NCI-H345 treated with DMSO at 0.1 percent for 48 hours (cell line): Measurements from ENCODE around the gene DRD3.

Source experiments
- DNase-seq: peaks from one replicate; lab custom pipeline; 2025; ENCODE audit not compliant: unreplicated experiment; lab: John Stamatoyannopoulos, UW

Gene DRD3

GRCh38 chr3:114122027-114122709 lies 56.7 kb downstream of the DRD3 start:
- DNase-seq, result no peak

GRCh38 chr3:114120211-114120610 lies 58.6 kb downstream of the DRD3 start:
- DNase-seq, result no peak

GRCh38 chr3:114119776-114120175 lies 59.1 kb downstream of the DRD3 start:
- no peak for DNase-seq

DNA sequence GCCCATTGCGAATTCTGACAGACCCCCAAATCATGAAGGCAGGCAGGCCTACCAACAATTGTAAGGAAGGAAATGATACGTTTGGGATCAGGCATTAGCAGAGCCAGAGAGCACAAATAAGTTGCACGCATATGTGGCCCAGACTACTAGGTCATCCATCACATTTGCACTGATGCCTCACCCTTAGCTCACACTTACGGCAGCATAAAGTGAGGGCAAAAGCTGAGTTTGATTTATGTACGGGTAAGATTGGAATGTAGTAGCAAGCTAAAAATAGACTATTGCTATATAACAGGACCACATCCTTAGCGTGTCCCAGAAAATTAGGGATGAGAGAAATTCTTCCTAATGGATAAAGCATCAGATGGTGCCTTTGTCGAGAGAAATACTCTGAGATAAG lies 63.7 kb downstream of the DRD3 start:
- no peak for DNase-seq

DNA sequence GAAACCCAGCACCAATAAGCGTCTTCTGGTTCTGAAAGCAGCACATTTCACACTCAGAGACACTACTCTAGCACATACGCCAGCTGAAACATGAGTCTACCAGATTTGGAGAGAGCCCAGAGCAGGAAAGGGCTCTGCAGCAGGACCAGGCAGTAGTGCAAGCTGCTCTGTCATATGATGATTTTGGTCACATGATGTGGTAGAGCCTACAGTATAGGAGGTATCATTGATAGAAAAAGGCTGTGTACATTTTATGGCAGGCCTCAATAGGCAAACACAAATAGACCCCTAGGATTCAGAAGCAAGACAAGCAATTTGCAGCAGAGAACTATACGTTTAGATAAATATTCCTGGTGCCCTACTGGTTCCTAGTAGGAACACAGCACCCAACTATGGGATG lies 64.1 kb downstream of the DRD3 start:
- no peak for DNase-seq

GRCh38 chr3:114112696-114113095 lies 66.2 kb downstream of the DRD3 start:
- DNase-seq, result no peak

GRCh38 chr3:114111060-114111770 lies 67.6 kb downstream of the DRD3 start:
- DNase-seq, result no peak

DNA sequence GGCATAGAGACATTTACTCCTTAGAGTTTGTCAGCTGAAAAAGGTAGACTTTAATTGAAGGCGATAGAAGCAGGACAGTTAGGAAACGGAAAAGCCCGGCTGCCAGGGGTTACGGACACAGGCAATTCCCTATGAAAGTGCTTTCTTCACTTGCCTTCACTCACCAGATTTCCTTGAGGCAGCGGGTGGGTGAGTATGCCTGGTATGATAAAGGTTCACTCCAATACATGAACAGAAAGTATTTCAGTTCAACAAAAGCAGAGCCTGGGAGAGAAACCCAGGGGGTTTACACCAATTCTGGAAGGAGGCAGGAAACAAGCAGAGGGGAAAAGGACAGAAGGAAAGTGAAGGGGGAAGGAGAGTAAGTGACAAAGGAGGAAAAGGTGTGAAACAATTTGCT lies 68.4 kb downstream of the DRD3 start:
- DNase-seq, result no peak

DNA sequence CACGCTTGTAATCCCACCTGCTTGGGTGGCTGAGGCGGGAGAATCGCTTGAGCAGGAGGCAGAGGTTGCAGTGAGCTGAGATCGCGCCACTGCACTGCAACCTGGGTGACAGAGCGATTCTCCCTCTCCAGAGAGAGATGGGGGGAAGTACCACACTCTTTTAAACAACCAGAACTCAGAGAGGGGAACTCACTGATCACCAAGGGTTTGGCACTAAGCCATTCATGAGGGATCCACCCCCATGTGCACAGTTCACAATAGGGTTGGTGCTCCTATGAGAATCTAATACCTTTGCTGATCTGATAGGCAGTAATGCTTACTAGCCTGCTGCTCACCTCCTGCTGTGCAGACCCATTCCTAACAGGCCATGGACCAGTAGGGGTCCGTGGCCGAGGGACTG lies 70.7 kb downstream of the DRD3 start:
- DNase-seq, result no peak

- DNase-seq, result no peak
These were observed 74.4 kb downstream of the DRD3 start for GRCh38 chr3:114104414-114104813.

DNA sequence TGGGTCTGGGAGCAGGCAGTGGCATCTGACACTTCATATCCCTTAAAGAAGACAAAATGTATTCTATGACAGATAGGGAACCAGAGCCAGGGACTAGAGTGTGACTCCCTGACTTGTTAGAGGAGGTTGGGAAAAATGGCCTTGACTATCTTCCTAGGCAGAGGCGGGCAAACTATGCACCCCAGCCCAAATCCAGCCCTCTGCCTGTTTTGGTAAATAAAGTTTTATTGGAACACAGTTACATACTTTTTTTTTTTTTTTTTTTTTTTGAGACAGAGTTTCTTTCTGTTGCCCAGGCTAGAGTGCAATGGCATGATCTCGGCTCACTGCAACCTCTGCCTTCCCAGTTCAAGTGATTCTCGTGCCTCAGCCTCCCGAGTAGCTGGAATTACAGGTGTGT lies 75.0 kb downstream of the DRD3 start:
- no peak for DNase-seq

GRCh38 chr3:114103181-114103580 lies 75.7 kb downstream of the DRD3 start:
- no peak for DNase-seq

DNA sequence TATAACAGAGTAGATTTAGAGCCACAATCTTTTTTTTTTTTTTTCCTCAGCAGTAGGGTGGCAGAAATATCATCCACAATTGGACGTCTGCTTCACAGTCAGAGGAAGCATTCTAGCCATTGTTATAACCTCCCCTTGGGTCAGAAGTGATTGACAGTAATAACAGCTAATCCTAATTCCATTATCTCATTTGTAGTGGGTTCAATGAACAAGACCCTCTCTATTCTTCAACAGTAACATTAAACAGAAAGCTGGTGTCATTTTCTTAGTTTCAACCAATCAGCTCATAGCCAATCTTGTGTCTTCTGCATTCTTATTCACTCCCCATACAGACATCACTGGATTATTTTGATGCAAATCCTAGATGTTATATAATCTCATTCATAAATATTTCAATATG lies 77.8 kb downstream of the DRD3 start:
- no peak for DNase-seq

GRCh38 chr3:114095796-114096195 lies 83.1 kb downstream of the DRD3 start:
- no peak for DNase-seq

DNA sequence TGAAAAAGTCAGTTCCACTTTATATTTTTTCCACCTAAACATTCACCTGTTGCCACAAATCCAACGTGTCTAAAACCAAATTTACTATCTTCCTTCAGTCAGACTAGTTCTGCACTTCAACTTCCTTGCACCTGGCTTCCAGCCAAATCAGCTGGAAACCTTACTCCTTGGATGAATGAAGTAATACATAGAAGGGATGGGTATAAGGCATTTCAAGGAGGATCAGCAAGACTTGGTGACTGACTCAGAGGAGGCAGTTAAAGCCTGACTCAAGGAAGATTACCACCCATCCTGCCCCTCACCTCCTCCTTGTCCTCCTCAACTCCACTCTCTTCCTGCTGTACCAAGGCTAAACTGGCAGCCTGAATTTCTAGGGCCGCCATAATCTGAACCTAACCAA lies 85.3 kb downstream of the DRD3 start:
- no peak for DNase-seq

- no peak for DNase-seq
These were observed 85.9 kb downstream of the DRD3 start for GRCh38 chr3:114093016-114093380.

GRCh38 chr3:114092151-114093015 lies 86.5 kb downstream of the DRD3 start:
- no peak for DNase-seq

- DNase-seq, result no peak
These were observed 89.2 kb downstream of the DRD3 start for GRCh38 chr3:114089675-114090074.

DNA sequence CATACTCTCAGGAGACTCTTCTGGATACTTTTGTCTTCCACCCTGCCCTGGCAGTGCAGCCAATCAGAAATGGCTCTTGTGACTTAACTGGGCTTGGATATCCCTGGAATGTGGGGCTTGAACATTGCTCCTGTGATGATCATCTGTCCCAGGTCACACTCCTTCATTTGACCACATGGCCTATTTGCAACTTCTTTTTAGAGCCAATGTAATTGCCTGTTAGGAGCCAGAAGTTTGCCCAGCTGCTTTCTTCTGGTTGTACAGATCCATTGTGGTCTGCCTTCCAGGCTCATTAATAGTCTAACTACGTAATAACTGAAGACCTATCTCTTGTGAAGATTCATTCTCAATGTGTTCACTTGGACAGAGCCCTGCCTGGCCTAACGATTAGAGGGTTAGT lies 92.5 kb downstream of the DRD3 start:
- no peak for DNase-seq

DNA sequence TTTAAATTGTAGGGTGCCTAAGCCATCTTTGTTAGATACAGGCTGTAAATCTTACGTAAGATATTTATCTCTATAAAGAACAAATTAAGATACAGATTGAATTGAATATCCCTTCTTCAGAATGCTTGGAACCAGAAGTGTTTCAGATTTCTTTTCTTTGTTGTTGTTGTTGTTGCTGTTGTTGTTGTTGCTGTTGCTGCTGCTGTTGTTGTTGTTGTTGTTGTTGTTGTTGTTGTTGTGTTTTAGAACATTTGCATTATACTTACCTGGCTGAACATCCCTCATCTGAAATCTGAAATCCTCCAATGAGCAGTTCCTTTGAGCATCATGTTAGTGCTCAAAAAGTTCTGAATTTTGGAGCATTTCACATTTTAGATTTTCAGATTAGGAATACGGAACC lies 95.7 kb downstream of the DRD3 start:
- DNase-seq, result no peak

DNA sequence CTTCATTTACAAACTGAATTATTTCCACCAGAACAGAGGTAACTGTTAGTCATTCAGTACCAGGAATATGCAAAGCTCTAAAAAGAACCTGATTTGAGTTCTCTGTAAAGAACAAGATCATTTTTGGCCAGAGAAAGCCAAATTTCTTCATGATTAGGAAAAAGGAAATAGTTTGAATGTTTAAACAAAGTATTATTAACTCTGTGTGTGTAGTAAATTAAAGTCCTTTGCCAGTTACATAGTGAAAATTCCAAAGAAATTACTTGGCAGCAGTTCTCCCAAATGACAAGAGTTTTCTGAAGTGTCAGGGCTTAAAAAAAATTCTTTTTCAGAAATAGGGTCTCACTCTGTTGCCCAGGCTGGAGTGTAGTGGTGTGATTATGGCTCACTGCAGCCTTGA lies 97.8 kb downstream of the DRD3 start:
- DNase-seq, result no peak

DNA sequence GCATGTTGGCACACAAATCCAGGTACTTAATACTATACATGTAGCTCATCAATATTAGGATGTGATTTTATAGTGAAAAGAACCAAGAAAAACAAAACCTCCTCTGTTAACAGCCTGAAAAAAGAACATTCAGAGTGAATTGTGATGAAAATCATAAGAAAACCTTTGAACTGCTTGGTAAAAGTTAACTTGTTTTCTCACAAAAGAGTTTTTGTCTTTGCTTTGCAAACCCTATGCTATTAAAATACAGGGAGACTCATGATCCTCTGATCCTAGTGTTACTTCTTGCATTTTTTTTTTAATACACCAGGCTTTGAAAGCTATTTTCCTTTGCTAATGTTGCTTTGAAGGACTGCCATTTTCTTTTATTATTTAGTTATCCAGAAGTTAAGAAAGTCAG lies 98.7 kb downstream of the DRD3 start:
- DNase-seq, result no peak
